Thyroid gland (tissue), 4 donors: ENCODE measurements around the gene FAM193B.

Experiments used
- CTCF ChIP-seq, 6 experiments: fragments of 200-600 bp in 3 of 6; fragments of 450-650 bp in 3 of 6; sonication (generic) in 3 of 6; IDR thresholded peaks; one replicate each; pipeline ENCODE4 v1.5.1; 2016 to 2019; ENCODE audit warnings: antibody characterized with exemption in 6 of 6, mild to moderate bottlenecking in 2 of 6, inconsistent platforms in 1 of 6, moderate library complexity in 1 of 6
- POLR2A ChIP-seq, 2 donors: fragments of 450-650 bp; IDR thresholded peaks; one replicate each; pipeline ENCODE4 v1.6.1; 2017; ENCODE audit warnings: antibody characterized with exemption in 2 of 2, mild to moderate bottlenecking in 2 of 2, moderate library complexity in 1 of 2

- TF ChIP-seq CTCF (IDR thresholded peaks at IDR 0.05), result no peak
- TF ChIP-seq POLR2A (IDR thresholded peaks at IDR 0.05), result no peak
Measured at GRCh38 chr5:177602458-177602830, 48.1 kb upstream of the FAM193B start.
